ENCODE results near the gene CEBPE.

The CEBPE gene

DNA sequence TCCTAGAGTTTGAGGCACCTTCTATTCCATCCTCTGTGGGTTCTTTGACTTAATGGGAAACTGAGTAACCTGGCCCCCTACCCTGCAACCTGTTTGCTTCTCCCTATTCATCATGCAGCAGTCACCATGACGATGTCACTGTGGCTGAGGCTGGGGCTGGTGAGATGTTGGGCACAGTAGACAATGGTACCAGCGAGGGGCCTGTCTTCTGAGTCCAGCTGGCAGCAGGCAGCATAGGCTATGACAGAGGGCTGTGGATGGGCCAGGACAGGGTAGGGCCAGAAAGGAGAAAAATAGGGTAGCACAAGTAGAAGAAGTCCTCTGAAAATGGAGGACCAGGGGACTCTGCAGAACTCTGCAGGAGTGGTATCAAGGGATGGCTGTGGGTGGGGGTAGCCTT is 16.3 kb downstream of the CEBPE start:
- DNase-seq (ENCODE audit: low read depth), result no peak

GRCh38 chr14:23101986-23102625 is 16.9 kb downstream of the CEBPE start:
- DNase-seq (ENCODE audit: low read depth), result no peak

GRCh38 chr14:23101213-23101970 is 17.7 kb downstream of the CEBPE start:
- DNase-seq (ENCODE audit: low read depth), result no peak

- DNase-seq (ENCODE audit: low read depth), result no peak
Measured at GRCh38 chr14:23099212-23099861, 19.7 kb downstream of the CEBPE start.

- no peak for DNase-seq (ENCODE audit: low read depth)
Measured at GRCh38 chr14:23097786-23098185, 21.3 kb downstream of the CEBPE start.

DNA sequence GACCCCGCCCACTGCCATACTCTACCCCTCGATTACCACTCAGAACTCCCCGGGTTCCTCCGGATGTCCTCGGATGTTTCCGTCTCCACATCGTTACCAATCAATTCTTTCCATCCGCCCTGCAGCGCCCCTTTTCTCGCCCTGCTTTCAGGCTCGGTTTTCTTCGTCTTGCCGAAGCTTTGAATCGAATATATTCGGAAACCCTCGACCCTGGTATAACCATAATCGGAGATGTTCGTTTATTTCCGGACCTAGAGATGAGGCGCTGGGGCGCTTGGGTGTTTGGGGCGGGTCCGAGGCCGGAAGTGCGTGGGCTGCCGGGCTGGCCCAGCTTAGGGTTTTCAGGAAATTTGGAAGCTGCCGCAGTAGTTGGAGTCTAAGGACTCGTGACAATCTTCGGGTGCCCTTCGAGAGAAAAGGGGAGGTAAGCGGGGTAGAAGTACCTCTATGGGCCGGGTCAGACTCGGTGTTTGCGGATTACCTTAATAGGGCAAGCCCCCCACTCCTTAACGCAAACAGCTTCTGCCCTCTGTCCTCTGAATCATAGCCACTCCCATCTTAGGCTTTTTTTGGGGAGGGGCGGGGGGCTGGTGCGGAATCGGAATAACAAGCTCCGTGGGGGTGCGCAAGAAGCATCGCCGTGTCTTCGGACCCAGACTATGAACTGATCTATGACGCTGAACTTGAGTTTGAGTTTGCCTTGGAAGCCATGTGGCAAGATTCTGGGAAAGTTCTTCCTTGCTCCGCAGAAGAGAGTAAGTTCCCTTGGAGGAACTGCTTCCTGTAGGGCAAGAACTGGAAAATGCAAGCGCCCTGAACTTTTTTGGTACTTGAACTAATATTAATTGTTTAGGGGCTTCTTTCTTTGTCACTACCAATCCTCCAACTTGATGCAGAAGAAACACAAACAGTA is 23.6 kb downstream of the CEBPE start, which contains the start of gene C14orf119:
C14orf119 (plus strand) TSS at position 310 of the 913 bp plus-strand sequence. CDS start 2,154 bp downstream, outside the sequence.
- DNase-seq (ENCODE audit: low read depth), result peak; percentile 100

DNA sequence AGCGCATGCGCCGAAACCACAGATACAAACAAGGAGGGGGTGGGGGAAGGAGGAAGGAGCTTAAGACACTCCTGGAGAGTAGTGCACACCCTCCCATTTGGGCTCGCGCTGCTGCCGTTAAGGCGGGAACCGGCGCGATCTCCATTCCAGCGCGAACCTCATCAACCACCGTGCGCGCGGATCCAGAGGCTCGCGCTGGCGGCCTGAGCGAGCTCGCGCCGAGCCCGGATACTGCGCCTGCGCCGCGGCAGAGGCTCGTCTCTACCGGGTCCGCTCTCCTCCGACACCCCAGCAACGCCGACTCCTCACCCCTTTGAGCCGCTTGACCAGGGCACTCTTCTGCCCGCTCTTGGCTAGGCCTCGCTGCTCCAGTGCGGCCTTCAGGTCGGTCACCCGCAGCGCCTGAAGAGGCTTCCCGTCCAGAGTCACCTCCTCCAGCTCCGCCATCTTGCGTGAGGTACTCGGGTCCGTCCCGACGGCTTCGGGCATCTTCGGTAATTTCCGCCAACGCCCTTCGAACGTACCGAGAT is 24.3 kb downstream of the CEBPE start, which contains the start of gene ACIN1:
ACIN1 (minus strand) TSS at position 471 of the 530 bp plus-strand sequence; CDS start at position 447, 24 bp downstream.
- peak; percentile 90 for DNase-seq (ENCODE audit: low read depth)

DNA sequence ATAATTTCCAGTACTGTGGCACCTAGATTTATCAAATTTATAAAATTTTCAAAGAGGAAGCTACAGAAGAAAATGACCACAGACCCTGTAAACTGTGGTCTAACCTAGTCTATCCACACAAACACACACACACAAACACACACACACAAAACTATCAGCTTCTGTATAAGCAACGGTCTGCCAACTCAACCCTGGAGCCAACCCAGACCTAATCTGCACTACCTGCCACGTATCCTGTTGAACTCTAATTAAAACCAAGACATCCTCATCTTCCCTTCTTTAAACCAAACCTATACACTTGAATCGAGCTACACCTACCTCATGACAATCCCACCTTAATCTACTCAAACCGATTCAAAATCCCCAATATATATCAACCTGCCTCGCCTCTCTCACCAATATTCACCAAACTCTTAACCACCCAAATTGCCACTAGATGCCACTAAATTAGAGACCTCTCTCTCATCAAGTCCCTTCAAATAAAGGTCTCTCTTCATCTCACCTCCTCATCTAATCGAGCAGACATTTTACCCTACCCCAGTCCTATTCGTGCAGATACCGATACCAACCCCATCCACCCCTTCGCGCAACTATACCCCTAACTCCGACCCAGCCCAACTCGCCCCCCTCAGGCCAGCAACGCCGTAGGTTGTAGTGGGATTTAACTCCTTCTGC is 24.9 kb downstream of the CEBPE start:
- DNase-seq (ENCODE audit: low read depth), result no peak

DNA sequence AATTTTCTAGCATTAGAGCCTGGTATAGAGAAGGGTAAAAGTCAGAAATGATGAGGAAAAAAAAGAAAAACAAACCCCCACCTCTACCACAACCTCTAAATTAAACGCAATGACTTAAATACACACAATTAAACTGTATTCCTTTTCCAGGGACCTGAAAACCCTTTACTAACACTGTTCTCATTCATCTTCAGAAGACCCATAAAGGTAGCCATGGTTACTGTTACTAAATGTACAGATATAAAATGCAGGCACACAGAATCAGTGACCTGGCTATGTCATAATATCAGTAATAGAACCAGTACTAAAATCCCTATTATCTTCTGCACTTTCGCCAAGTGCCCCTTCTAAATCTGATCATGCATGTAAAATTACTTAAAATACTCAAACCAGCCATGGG is 25.5 kb downstream of the CEBPE start:
- no peak for DNase-seq (ENCODE audit: low read depth)

- DNase-seq (ENCODE audit: low read depth), result no peak
Measured at GRCh38 chr14:23093104-23093503, 26.0 kb downstream of the CEBPE start.

DNA sequence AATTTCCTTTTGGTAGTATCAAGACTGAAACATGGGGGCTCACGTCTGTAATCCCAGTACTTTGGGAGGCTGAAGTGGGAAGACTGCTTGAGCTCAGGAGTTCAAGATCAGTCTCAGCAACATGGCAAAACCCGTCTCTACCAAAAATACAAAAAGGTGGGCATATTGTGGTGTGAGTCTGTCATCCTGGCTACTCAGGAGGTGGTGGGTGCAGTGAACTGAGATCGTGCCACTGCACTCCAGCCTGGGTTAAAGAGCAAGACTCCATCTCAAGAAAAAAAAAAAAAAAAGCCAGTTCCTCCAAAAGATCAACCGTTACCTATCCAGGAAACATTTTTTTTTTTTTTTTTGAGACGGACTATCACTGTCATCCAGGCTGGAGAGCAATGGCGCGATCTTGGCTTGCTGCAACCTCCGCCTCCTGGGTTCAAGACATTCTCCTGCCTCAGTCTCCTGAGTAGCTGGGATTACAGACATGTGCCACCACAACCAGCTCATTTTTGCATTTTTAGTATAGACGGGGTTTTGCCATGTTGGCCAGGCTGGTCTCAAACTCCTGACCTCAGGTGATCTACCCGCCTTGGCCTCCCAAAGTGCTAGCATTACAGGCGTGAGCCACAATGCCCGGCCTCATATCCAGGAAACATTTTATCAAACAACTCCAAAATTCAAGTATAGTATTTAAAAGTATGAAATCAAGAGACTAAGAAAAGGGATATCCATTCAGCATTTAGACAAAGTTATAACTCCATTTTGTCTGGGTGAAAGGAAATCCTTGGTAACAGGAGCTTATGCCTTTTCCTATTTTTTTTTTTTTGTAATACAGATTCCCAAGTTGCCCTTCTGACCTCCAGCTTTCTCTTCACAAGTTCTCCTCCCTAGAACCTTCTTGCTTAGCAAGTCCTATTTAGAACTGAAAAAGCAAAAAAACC is 27.5 kb downstream of the CEBPE start:
- no peak for DNase-seq (ENCODE audit: low read depth)

DNA sequence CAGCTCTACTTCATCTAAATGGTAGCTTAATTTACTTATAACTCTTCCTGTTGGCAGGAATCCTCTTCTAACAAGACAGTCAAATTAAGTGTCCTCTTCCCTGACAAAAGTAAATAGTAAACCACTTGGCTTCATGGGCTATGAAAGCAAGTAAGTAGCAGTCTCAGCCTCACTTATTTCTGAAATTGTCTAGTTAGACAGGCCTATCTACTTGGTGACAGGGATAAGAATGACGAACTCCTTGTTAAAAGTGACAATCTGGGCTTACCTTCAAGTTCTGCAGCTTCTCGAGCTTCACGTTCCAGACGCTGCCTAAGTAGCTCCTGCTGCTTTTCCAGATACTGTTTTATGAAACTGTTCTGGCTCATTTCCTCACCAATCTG is 28.8 kb downstream of the CEBPE start:
- DNase-seq (ENCODE audit: low read depth), result no peak

DNA sequence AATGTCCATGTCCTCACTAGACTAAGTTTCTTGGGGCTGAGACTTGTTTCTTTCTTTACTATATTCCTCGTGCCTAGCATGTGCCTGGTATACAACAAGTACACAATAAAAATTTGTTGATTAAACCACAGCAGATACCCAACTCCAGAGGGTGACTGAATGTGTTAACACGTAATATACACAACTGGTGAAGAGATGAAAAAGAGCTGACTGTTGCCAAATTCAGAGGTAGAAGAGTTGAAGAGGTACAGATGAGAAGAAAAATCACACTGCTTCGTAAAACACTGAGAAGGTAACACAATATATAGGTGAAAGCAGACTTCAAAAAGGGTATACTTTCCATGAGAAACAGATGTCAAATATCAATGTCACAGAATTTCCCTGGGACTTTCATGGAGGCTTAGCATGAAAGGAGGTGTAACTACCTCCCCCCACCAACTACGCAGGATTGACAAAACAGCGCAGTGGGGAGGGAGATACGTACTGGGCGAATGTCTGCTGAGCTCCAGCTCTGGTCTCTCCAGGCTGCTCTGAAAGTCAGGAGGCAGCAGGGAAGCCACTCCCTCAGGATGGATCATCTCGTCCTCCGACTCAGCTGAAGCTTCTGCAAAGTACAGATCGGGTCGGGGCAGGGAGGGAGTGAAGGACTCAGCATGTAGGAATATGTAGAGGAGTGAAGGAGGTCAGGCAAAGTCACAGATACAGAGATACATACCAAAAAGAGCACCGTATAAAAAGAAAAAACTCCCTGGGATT is 29.4 kb downstream of the CEBPE start:
- no peak for DNase-seq (ENCODE audit: low read depth)

- no peak for DNase-seq (ENCODE audit: low read depth)
Measured at GRCh38 chr14:23086565-23086964, 32.5 kb downstream of the CEBPE start.

DNA sequence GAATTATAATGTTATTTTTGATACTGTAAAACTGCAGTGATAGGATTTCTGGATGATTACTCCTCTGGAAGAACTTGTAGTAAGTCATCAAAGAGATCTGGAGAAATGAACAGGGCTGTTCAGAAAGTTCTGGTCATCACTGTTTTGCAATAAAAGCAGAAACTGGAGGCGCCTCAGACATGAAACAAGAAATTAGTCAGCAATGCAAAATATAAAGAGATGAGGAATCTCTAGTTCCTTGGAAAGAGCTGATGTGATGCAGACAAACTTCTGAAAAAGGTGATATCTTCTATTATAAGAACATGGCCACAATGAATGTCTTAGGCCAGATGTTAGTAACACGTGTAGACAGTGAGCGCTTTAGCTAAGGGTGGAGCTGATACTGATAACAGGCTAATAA is 33.6 kb downstream of the CEBPE start:
- DNase-seq (ENCODE audit: low read depth), result no peak

DNA sequence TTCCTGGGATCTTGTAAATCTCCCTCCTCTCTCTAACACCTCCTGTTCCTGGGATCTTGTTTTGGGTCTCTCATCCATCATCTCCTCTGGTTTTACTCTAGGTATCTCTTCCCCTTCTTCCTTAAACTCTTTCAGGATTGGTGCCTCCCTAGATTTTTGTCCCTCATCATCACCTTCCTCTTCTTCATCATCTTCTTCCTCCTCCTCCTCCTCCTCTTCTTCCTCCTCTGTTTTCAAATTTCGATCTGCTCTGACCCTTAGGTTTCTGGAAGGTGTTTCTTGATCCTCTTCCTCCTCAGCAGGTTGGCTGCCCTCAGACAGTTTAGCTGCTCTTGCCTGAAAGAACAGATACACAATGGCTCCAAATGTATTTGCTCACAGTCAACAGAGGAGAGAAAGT is 38.6 kb downstream of the CEBPE start:
- DNase-seq (ENCODE audit: low read depth), result no peak

GRCh38 chr14:23079716-23080115 is 39.3 kb downstream of the CEBPE start:
- peak; percentile 82 for DNase-seq (ENCODE audit: low read depth)

GRCh38 chr14:23078692-23079116 is 40.4 kb downstream of the CEBPE start:
- peak; percentile 99 for DNase-seq (ENCODE audit: low read depth)

GRCh38 chr14:23077962-23078361 is 41.1 kb downstream of the CEBPE start:
- DNase-seq (ENCODE audit: low read depth), result no peak
